ENCODE data around the gene TBC1D14.

TBC1D14 gene

GRCh38 chr4:7002336-7002735, 92.7 kb downstream of the TBC1D14 start:
- DNase-seq: no peak

GRCh38 chr4:7003176-7003878, 93.7 kb downstream of the TBC1D14 start:
- DNase-seq: no peak

- no peak for DNase-seq
Measured at GRCh38 chr4:7003879-7004240, 94.2 kb downstream of the TBC1D14 start.

GRCh38 chr4:7004331-7004730, 94.7 kb downstream of the TBC1D14 start:
- DNase-seq: no peak

GRCh38 chr4:7005571-7005970, 95.9 kb downstream of the TBC1D14 start:
- DNase-seq: no peak

- no peak for DNase-seq
Measured at GRCh38 chr4:7006411-7006810, 96.8 kb downstream of the TBC1D14 start.

GRCh38 chr4:7007142-7007907, 97.7 kb downstream of the TBC1D14 start:
- no peak for DNase-seq

- DNase-seq: no peak
Measured at GRCh38 chr4:7007944-7008343, 98.3 kb downstream of the TBC1D14 start.

GRCh38 chr4:7009564-7009963, 99.9 kb downstream of the TBC1D14 start:
- DNase-seq: no peak

GRCh38 chr4:7013175-7013574, 103.5 kb downstream of the TBC1D14 start:
- no peak for DNase-seq

- no peak for DNase-seq
Measured at GRCh38 chr4:7014815-7015214, 105.2 kb downstream of the TBC1D14 start.

GRCh38 chr4:7015383-7016035, 105.9 kb downstream of the TBC1D14 start:
- no peak for DNase-seq

- no peak for DNase-seq
Measured at GRCh38 chr4:7016086-7016485, 106.5 kb downstream of the TBC1D14 start.

- DNase-seq: no peak
Measured at GRCh38 chr4:7016512-7016911, 106.9 kb downstream of the TBC1D14 start.

- no peak for DNase-seq
Measured at GRCh38 chr4:7017446-7018048, 107.9 kb downstream of the TBC1D14 start.

GRCh38 chr4:7018281-7018680, 108.7 kb downstream of the TBC1D14 start:
- DNase-seq: no peak

GRCh38 chr4:7019367-7019766, 109.7 kb downstream of the TBC1D14 start:
- DNase-seq: no peak

GRCh38 chr4:7020290-7020689, 110.7 kb downstream of the TBC1D14 start:
- DNase-seq: no peak

- DNase-seq: no peak
Measured at GRCh38 chr4:7020856-7021255, 111.2 kb downstream of the TBC1D14 start.

GRCh38 chr4:7021355-7021754, 111.7 kb downstream of the TBC1D14 start:
- DNase-seq: no peak

- DNase-seq: no peak
Measured at GRCh38 chr4:7021930-7022664, 112.5 kb downstream of the TBC1D14 start.

- no peak for DNase-seq
Measured at GRCh38 chr4:7023486-7023885, 113.9 kb downstream of the TBC1D14 start.

- no peak for DNase-seq
Measured at GRCh38 chr4:7023901-7024300, 114.3 kb downstream of the TBC1D14 start.

Data from T-helper 2 cell (primary cell).